Measurements from ENCODE around the gene P4HTM. TPM values are rescaled to one million over a fixed set of nuclear protein-coding genes. Genes with fewer than 3 reads are reported as not detected.

The P4HTM gene
- total RNA-seq, 2 experiments from 2014 or later, result 24.8 to 25.0 TPM

GRCh38 chr3:49001155-49001554 is 11.1 kb downstream of the P4HTM start:
- CTCF ChIA-PET, result interaction anchor here (1.2 to 2.1 kb wide), 3 partner anchors 13 to 16 kb away, joined by 3 to 9 read pairs (median 4); no protein-coding TSS in a partner anchor
- Mint-ChIP-seq H3K4me1 (ENCODE audit: low read depth) (no peaks in the 10 kb centered on the region), H3K4me3 (no peak overlapping the region), H3K9me3 (no peaks in the 10 kb centered on the region), H3K36me3 (ENCODE audit: low read depth) (no peaks in the 10 kb centered on the region), H3K27ac (no peak overlapping the region), H3K27me3 (no peaks in the 10 kb centered on the region)
- no peak for DNase-seq
- POLR2A ChIA-PET, result interaction anchor here (0.6 to 1.4 kb wide), 4 partner anchors 9 to 272 kb away, joined by 3 to 6 read pairs (median 5); no protein-coding TSS in a partner anchor
- TF ChIP-seq CTCF (IDR thresholded peaks at IDR 0.05), result no peak
- intact Hi-C loops (cut with micrococcal nuclease), result no loop called here
- ATAC-seq, result no peak

GRCh38 chr3:49004352-49005302 is 14.6 kb downstream of the P4HTM start:
- no peak for ATAC-seq
- Mint-ChIP-seq H3K4me1 (ENCODE audit: low read depth) (peaks cover 14% of the 10 kb centered on the region), H3K27ac (no peak overlapping the region), H3K27me3 (no peaks in the 10 kb centered on the region), H3K36me3 (ENCODE audit: low read depth) (peaks cover 10% of the 10 kb centered on the region), H3K9me3 (no peaks in the 10 kb centered on the region), H3K4me3 (no peak overlapping the region)
- no peak for TF ChIP-seq CTCF (IDR thresholded peaks at IDR 0.05)
- DNase-seq, result no peak
- CTCF ChIA-PET, result interaction anchor here (1.7 kb wide), 1 partner anchor 17 kb away, joined by 7 read pairs; no protein-coding TSS in a partner anchor
- POLR2A ChIA-PET, result interaction anchor here (1.2 to 7.1 kb wide), 4 partner anchors 8 to 24 kb away, joined by 3 to 200 read pairs (median 18); partner anchors contain the start of genes DALRD3, IMPDH2, NDUFAF3 and P4HTM
- intact Hi-C loops (cut with micrococcal nuclease), result no loop called here

- no peak for TF ChIP-seq CTCF (IDR thresholded peaks at IDR 0.05)
- Mint-ChIP-seq H3K9me3 (no peaks in the 10 kb centered on the region), H3K27ac (no peak overlapping the region), H3K4me3 (no peak overlapping the region), H3K27me3 (no peaks in the 10 kb centered on the region), H3K36me3 (ENCODE audit: low read depth) (peaks cover 10% of the 10 kb centered on the region), H3K4me1 (ENCODE audit: low read depth) (peaks cover 14% of the 10 kb centered on the region)
- DNase-seq, result no peak
- intact Hi-C loops (cut with micrococcal nuclease), result no loop called here
- ATAC-seq, result no peak
- ChIA-PET CTCF (interaction anchor here (1.7 kb wide), 1 partner anchor 17 kb away, joined by 7 read pairs; no protein-coding TSS in a partner anchor), POLR2A (interaction anchor here (1.2 to 7.1 kb wide), 5 partner anchors 9 to 23 kb away, joined by 3 to 200 read pairs (median 27); partner anchors contain the start of genes DALRD3, IMPDH2, NDUFAF3 and P4HTM)
These were observed 15.3 kb downstream of the P4HTM start for GRCh38 chr3:49005303-49005680.

GRCh38 chr3:49005998-49006397 is 16.0 kb downstream of the P4HTM start:
- H3K4me3 Mint-ChIP-seq, result peak overlapping the region; percentile 91
- no peak for DNase-seq
- peaks cover 14% of the 10 kb centered on the region for H3K4me1 Mint-ChIP-seq (ENCODE audit: low read depth)
- POLR2A ChIA-PET, result interaction anchor here (2.1 to 7.1 kb wide), 5 partner anchors 9 to 23 kb away, joined by 13 to 200 read pairs (median 27); partner anchors contain the start of genes DALRD3, IMPDH2, NDUFAF3 and P4HTM
- CTCF ChIA-PET, result interaction anchor here (0.6 to 4.2 kb wide), 2 partner anchors 14 to 18 kb away, joined by 3 to 45 read pairs; partner anchors contain the start of genes DALRD3 and NDUFAF3
- intact Hi-C loops (cut with micrococcal nuclease), result no loop called here
- no peaks in the 10 kb centered on the region for H3K27me3 Mint-ChIP-seq
- no peak for ATAC-seq
- H3K27ac Mint-ChIP-seq, result no peak overlapping the region
- H3K36me3 Mint-ChIP-seq (ENCODE audit: low read depth), result peaks cover 10% of the 10 kb centered on the region
- TF ChIP-seq CTCF (IDR thresholded peaks at IDR 0.05), result no peak
- no peaks in the 10 kb centered on the region for H3K9me3 Mint-ChIP-seq
